ENCODE data around the gene PANK3. TPM values are rescaled to one million over a fixed set of nuclear protein-coding genes. Genes with fewer than 3 reads are reported as not detected.

The PANK3 gene
- polyA plus RNA-seq (2012; ENCODE audit: missing spikeins), result 22.3 TPM

DNA sequence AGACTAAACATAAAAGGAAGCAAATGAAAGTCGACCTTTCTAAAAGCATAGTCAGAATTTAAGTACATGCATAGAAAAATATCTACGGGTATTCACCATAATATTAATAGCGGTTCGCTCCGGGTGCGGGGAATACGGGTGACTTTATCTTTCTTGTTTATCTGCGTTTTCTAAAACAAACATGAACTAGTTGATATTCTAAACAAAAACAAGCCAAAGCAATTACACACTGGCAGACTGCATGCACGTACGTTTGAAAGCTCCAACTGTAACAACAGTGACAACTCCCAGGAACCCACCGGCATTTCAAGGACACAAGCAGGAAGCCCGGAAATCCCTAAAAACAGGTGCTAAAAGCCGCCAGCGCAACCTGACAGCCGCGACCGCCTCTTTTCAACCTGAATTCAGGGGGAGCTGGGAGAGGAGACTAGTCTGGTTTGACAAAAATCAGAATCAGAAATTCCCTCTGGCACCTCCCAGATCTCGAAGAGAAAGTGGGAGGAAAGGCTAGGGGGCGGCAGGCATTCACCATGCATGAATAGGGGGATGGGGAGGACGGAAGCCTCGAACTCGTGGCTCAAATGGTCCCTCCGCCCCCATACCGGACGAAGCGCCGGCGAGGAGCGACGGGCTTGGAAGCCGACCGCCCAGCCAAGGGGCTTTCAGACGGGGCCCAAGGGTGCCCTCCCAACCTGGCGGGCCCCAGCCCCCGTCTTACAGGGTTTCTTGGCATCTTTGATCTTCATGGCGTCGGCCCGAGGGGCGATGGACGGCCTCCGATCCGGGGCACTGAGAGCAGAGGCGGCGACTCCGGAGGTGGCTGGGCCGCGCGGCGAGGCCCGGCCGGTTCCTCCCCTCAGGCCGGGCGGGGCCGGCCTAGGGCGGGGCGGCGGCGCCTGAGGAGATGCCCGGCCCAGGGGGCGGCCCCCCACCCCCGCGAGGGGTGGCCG lies at the start of gene PANK3:
Gene PANK3 (minus strand): TSS at position 831 of the 950 bp plus-strand sequence. CDS start 85 bp downstream, at position 746.
- TF ChIP-seq POLR2A (IDR thresholded peaks at IDR 0.05; ENCODE audit: low read depth, low read length), result peak; percentile 68
- TF ChIP-seq POLR2AphosphoS5 (IDR thresholded peaks at IDR 0.05; ENCODE audit: low read depth, low read length), result 0 out of 2 replicates have a peak, but pooled peaks have one; percentile 39
- 0 out of 2 replicates have a peak, but pooled peaks have one; percentile 2 for TF ChIP-seq TAF1 (IDR thresholded peaks at IDR 0.05; ENCODE audit: borderline replicate concordance, low read depth, low read length)
- peak; percentile 72 for DNase-seq (ENCODE audit: insufficient read length)
- FAIRE-seq, result peak; percentile 44

DNA sequence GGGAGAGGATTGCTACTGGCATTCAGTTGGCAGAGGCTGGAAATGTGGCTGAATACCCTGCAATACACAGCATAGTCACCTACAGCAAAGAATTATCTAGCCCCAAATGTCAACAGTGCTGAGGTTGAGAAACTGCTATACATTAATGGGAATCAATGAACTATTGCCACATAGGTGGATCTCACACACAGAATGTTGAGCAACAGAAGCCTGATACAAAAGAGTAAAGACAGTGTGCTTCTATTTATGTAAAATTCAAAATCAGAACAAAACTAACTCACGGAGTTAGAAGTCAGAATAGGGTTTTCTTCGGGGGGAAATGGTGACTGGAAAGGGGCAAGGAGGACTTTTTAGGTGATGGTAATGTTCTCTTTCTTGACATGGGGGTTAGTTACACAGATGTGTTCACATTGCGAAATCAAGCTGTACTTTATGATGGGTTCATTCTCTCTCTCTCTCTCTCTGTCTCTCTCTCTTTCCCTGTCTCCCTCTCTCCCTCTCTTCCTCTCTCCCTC lies 45.7 kb upstream of the PANK3 start:
- FAIRE-seq (peak; percentile 44), DNase-seq (ENCODE audit: insufficient read length) (no peak)
- TF ChIP-seq POLR2AphosphoS5 (IDR thresholded peaks at IDR 0.05; ENCODE audit: low read depth, low read length) (no peak), TAF1 (IDR thresholded peaks at IDR 0.05; ENCODE audit: borderline replicate concordance, low read depth, low read length) (no peak), POLR2A (IDR thresholded peaks at IDR 0.05; ENCODE audit: low read depth, low read length) (no peak)

DNA sequence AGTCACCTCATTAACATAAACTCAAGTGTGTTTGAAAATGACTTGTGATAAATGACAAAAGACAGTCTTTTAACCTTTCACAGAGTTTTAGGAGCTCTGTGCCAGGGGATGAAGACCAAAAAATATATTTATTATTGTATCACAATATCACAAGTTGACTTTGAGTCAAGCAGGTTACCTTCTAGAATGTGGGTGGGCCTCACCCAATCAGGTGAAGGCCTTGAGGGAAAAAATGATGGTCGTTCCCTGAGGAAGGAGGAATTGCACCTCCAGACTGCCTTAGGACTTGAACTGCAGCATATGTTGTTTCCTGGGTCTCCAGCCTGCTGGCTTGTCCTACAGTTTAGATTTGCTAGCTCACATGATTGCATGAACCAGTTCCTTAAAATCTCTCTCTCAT lies 41.6 kb upstream of the PANK3 start:
- TF ChIP-seq POLR2A (IDR thresholded peaks at IDR 0.05; ENCODE audit: low read depth, low read length) (no peak), TAF1 (IDR thresholded peaks at IDR 0.05; ENCODE audit: borderline replicate concordance, low read depth, low read length) (no peak), POLR2AphosphoS5 (IDR thresholded peaks at IDR 0.05; ENCODE audit: low read depth, low read length) (no peak)
- no peak for FAIRE-seq
- DNase-seq (ENCODE audit: insufficient read length), result no peak

DNA sequence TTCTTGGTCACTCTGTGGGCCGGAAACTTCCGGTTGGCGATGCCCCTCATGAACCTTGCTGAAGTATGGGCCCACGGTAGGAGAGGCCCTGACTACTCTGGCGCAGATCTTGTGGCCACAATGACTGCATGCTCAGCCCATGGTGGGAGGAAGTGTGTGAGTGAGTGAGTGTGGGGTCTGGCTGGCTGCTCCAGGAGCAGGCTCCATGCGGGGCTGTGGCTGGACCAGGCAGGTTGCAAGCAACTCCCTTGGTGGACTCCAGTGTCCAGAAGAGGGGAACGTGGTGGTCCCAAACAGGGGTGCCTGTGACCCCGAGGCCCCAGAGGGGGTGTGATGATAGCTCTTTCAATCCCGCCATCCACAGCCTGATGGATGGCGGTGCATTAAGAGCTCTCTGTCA lies 35.5 kb upstream of the PANK3 start:
- DNase-seq (ENCODE audit: insufficient read length) (no peak), FAIRE-seq (no peak)
- TF ChIP-seq POLR2A (IDR thresholded peaks at IDR 0.05; ENCODE audit: low read depth, low read length), result no peak
- TF ChIP-seq POLR2AphosphoS5 (IDR thresholded peaks at IDR 0.05; ENCODE audit: low read depth, low read length), result no peak
- no peak for TF ChIP-seq TAF1 (IDR thresholded peaks at IDR 0.05; ENCODE audit: borderline replicate concordance, low read depth, low read length)

DNA sequence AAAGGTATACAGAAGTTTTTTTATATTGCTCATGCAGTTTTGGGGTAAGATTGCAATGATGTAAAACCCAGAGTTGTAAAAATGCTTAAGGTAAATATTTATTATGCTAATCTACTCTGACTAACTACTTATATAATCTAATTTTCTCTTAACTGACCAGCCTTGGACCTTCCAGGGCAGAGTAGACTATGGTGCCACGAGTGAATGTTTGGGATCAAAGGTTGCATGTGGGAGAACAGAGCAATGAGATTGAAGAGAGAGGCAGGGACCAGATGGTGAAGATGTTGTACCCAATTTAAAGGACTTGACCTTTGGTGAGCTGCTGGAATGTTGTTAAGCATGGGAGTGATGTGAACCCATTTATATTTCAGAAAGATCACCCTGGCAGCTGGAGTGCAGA lies 34.8 kb upstream of the PANK3 start:
- FAIRE-seq (no peak), DNase-seq (ENCODE audit: insufficient read length) (no peak)
- TF ChIP-seq POLR2A (IDR thresholded peaks at IDR 0.05; ENCODE audit: low read depth, low read length) (no peak), TAF1 (IDR thresholded peaks at IDR 0.05; ENCODE audit: borderline replicate concordance, low read depth, low read length) (no peak), POLR2AphosphoS5 (IDR thresholded peaks at IDR 0.05; ENCODE audit: low read depth, low read length) (no peak)

DNA sequence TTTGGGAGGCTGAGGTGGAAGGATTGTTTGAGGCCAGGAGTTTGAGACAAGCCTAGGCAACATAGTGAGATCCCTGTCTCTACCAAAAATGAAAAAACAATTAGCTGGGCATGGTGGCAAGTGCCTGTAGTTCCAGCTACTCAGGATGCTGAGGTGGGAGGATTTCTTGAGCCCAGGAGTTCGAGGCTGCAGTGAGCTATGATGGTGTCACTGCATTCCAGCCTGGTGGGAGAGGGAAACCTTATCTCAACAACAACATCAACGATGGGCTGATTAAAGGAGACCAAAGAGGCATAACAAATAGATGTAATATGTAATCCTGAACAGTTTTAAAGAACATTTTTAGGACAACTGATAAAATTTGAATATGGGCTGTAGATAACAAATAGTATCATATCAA lies 34.2 kb upstream of the PANK3 start:
- TF ChIP-seq TAF1 (IDR thresholded peaks at IDR 0.05; ENCODE audit: borderline replicate concordance, low read depth, low read length) (no peak), POLR2AphosphoS5 (IDR thresholded peaks at IDR 0.05; ENCODE audit: low read depth, low read length) (no peak), POLR2A (IDR thresholded peaks at IDR 0.05; ENCODE audit: low read depth, low read length) (no peak)

DNA sequence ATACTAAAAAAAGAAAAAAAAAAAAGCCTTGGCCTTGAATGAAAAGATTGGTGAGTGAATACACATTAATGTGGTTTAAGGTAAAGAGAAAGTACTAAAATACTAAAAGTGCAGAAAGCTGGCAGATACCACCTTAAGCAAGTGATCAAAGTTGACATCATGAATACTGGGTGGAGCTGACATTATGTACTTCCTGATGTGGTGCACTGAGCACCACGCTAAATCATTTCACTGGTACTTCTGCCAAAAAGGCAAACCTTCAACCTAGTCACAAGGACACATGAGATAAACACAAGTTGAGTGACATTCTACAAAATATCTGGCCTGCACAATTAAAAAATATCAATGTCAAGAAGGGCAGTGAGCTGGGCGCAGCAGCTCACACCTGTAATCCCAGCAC lies 33.8 kb upstream of the PANK3 start:
- FAIRE-seq (no peak), DNase-seq (ENCODE audit: insufficient read length) (no peak)
- no peak for TF ChIP-seq POLR2A (IDR thresholded peaks at IDR 0.05; ENCODE audit: low read depth, low read length)

More for the DNA sequence above, 34.2 kb upstream of the PANK3 start:
- DNase-seq (ENCODE audit: insufficient read length), result no peak
- FAIRE-seq, result no peak

DNA sequence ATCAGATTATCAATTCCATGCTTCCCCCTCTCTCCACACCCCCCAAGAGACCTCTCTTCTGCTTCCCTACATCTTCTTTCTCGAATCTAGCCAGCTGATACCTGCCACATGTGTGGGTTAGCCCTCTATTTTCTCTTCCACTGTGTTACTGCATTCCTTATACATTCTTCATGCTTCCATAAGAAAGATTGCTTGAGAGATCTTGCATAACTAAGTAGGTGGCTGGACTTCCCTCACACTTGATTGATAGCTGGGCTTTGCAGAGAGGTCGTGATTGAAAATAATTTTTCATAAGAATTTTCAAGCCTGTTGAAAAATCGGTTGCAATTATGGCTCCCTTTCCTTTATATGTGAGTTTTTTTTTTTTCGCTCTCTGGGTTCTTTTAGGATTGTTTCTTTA lies 33.0 kb upstream of the PANK3 start:
- no peak for DNase-seq (ENCODE audit: insufficient read length)
- TF ChIP-seq POLR2AphosphoS5 (IDR thresholded peaks at IDR 0.05; ENCODE audit: low read depth, low read length), result no peak
- TF ChIP-seq POLR2A (IDR thresholded peaks at IDR 0.05; ENCODE audit: low read depth, low read length), result no peak
- no peak for TF ChIP-seq TAF1 (IDR thresholded peaks at IDR 0.05; ENCODE audit: borderline replicate concordance, low read depth, low read length)
- no peak for FAIRE-seq

DNA sequence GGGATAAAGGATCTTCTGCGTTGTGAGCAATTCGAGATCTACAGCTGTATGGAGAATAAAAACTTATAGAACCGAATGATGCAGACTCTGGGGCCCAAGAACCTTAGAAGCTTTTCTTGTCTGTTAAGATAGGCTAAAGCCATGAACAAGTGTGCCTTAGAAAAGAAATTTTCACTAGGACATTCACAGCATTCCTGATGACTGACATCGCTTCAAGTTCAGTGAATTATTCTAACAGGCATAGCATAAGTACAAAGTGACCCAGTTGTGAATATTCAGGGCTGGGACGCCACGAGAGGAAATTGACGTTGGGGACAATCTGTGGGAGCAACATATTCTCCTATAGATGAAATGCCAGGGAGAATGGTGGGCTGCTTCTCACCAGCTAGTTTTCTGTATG lies 32.0 kb upstream of the PANK3 start:
- TF ChIP-seq POLR2AphosphoS5 (IDR thresholded peaks at IDR 0.05; ENCODE audit: low read depth, low read length), result no peak
- TF ChIP-seq POLR2A (IDR thresholded peaks at IDR 0.05; ENCODE audit: low read depth, low read length), result no peak
- no peak for TF ChIP-seq TAF1 (IDR thresholded peaks at IDR 0.05; ENCODE audit: borderline replicate concordance, low read depth, low read length)
- DNase-seq (ENCODE audit: insufficient read length) (no peak), FAIRE-seq (no peak)

DNA sequence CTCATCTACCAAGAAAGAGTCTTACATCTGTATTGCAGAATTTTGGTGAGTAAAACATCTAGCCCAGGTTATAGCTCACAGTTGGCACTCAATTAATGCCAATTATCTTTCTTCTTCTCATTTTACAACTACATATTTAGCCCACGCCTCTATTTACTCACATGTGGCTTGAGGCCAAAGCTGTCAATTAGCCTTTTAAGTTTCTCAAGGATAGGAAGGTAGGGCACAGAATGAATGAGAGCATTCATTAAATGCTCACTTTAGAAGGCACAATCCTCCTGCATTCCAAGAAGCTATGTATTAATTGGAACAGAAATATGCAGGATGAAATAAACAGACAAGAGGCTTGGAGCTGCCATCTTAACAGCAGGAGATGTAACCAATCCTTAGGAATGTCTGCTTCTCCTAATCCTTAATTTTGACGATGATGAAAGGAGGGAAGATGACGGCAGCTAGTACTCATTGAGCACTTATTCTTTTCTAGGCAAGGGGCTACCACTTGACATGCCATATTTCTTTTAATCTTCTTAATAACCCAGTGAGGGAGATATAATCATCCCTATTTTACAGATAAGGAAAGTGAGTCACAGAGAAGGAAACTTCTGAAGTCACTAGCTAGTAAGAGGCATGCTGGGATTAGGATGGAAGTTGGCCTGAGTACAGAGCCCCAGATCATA lies 30.8 kb upstream of the PANK3 start:
- DNase-seq (ENCODE audit: insufficient read length), result no peak
- no peak for FAIRE-seq
- no peak for TF ChIP-seq TAF1 (IDR thresholded peaks at IDR 0.05; ENCODE audit: borderline replicate concordance, low read depth, low read length)
- TF ChIP-seq POLR2AphosphoS5 (IDR thresholded peaks at IDR 0.05; ENCODE audit: low read depth, low read length), result no peak
- TF ChIP-seq POLR2A (IDR thresholded peaks at IDR 0.05; ENCODE audit: low read depth, low read length), result no peak

DNA sequence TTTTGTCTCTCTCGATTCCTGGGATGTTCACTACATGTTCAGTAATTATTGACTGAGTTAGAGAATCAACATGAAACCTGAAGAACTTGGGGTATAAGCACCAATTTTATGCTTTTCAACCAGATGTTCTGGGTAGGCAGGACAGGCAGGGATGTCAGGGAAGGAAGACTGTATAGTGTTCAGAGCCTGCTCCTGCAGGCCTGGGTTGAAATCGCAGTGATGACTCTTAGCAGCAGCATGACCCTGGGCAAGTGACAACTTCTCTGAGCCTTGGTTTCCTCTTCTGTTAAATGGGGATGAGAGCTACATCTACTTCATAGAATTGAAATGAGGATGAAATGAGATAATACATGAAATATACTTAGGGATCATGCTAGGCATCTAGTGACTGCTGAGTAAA lies 29.7 kb upstream of the PANK3 start:
- no peak for DNase-seq (ENCODE audit: insufficient read length)
- no peak for FAIRE-seq

More for the DNA sequence above, 29.7 kb upstream of the PANK3 start:
- no peak for TF ChIP-seq POLR2A (IDR thresholded peaks at IDR 0.05; ENCODE audit: low read depth, low read length)
- TF ChIP-seq TAF1 (IDR thresholded peaks at IDR 0.05; ENCODE audit: borderline replicate concordance, low read depth, low read length), result no peak
- no peak for TF ChIP-seq POLR2AphosphoS5 (IDR thresholded peaks at IDR 0.05; ENCODE audit: low read depth, low read length)

All from GM12892 (cell line).